ENCODE results near the gene CHDH.

DNA sequence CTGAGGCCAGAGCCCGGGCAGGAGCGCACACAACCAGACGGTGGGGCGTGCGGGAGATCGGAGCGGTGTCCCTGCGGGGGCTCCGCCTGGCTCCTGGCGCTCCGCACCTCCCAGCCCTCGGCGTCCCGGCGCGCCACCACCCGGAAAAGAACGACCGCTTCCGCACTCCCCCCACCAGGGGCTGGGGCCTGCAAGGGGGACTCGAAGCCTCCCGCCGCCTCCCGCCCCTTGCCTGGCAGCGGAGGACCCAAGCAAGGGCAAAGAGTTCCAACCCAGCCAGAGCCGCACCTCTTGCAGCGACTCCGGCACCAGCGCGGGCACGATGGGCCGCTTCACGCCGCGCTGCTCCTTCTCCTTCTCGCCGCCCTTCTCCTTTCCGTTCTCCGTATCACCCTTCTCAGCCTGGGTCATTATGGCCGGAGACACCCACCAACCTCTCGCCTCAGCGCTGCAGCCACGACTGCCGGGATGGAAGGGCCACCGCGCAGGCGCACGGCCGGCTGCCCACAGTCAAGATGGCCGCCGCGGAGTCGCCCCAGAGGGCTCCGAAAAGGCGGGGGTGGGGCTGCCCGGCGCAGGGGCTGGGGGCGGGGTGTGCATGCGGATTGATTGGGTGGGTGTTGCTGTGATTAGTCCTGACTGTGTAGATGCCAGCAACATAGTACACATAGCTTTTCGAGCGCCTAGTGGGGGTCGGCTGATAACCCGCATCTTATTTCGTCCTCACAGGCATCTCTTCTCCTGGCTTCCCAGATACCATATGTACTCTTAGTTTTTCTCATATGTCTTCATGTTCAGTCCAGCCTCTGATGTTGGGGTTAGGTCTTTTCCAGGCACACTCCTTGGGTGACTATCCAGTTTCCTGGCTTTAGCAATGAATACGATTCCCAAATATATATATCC, 35.7 kb upstream of the CHDH start, which contains the start of gene ACTR8:
- no peak for TF ChIP-seq MAFK (IDR thresholded peaks at IDR 0.05; ENCODE audit: partially characterized antibody)
- TF ChIP-seq, protein P1, sequence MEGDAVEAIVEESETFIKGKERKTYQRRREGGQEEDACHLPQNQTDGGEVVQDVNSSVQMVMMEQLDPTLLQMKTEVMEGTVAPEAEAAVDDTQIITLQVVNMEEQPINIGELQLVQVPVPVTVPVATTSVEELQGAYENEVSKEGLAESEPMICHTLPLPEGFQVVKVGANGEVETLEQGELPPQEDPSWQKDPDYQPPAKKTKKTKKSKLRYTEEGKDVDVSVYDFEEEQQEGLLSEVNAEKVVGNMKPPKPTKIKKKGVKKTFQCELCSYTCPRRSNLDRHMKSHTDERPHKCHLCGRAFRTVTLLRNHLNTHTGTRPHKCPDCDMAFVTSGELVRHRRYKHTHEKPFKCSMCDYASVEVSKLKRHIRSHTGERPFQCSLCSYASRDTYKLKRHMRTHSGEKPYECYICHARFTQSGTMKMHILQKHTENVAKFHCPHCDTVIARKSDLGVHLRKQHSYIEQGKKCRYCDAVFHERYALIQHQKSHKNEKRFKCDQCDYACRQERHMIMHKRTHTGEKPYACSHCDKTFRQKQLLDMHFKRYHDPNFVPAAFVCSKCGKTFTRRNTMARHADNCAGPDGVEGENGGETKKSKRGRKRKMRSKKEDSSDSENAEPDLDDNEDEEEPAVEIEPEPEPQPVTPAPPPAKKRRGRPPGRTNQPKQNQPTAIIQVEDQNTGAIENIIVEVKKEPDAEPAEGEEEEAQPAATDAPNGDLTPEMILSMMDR (IDR thresholded peaks at IDR 0.05), result no peak
- TF ChIP-seq HOXA7 (CRISPR knock-in tag; IDR thresholded peaks at IDR 0.05), result no peak
- TF ChIP-seq ZFP36 (IDR thresholded peaks at IDR 0.05; ENCODE audit: borderline replicate concordance, partially characterized antibody), result no peak
- no peak for TF ChIP-seq CEBPB (IDR thresholded peaks at IDR 0.05)
- TF ChIP-seq POLR2A (IDR thresholded peaks at IDR 0.05; ENCODE audit: low read length), result peak; percentile 92
- TF ChIP-seq NR3C1 (IDR thresholded peaks at IDR 0.05), result no peak
- no peak for TF ChIP-seq MAZ (IDR thresholded peaks at IDR 0.05; ENCODE audit: borderline replicate concordance, low read depth, low read length)
- TF ChIP-seq SMC3 (IDR thresholded peaks at IDR 0.05), result no peak
- no peak for TF ChIP-seq SREBF2 (IDR thresholded peaks at IDR 0.05)
- no peak for TF ChIP-seq CBX2 (IDR thresholded peaks at IDR 0.05; ENCODE audit: borderline replicate concordance, low read depth)

Data from A549 (cell line).